HUES48 (cell line): ENCODE results near the gene CACNA1D.

Source experiments
- H3K27ac ChIP-seq: one replicate; pipeline ENCODE4 v1.7.0; 2013; ENCODE audit warnings: low read depth, low read length, inconsistent platforms
- H3K27me3 ChIP-seq: 2 replicates; pipeline ENCODE4 v1.6.1; 2013; ENCODE audit warnings: mild to moderate bottlenecking, low read length; ENCODE audit not compliant: control insufficient read depth, insufficient read depth
- H3K36me3 ChIP-seq: 2 replicates; pipeline ENCODE4 v1.6.1; 2013; ENCODE audit warnings: low read length; ENCODE audit not compliant: control insufficient read depth, insufficient read depth
- H3K4me1 ChIP-seq: 2 replicates; pipeline ENCODE4 v1.6.1; 2013; ENCODE audit warnings: mild to moderate bottlenecking, low read length; ENCODE audit not compliant: control insufficient read depth, insufficient read depth
- H3K4me3 ChIP-seq: 2 replicates; pipeline ENCODE4 v1.5.1; 2013; ENCODE audit warnings: mild to moderate bottlenecking, low read depth, low read length
- H3K9ac ChIP-seq: 2 replicates; pipeline ENCODE4 v1.6.1; 2013; ENCODE audit warnings: mild to moderate bottlenecking, low read depth, low read length, moderate library complexity
- H3K9me3 ChIP-seq: 2 replicates; pipeline ENCODE4 v1.6.1; 2013; ENCODE audit warnings: low read length; ENCODE audit not compliant: control insufficient read depth, insufficient read depth

The CACNA1D gene

DNA sequence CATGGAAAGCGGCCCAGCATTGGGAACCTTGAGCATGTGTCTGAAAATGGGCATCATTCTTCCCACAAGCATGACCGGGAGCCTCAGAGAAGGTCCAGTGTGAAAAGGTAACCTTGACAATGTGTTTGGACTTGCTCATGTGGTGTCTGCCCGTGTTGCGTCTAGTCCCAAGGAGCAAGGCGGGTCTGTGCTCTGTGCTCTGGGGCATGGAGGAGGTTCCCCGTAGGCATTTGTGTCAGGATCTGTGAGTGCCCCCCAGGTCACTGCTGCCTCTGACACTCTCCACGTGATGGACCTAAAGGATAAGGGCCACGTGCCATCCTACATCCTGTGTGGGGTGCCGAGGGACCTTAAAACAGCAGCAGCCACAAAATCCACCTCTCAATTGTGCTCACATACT, 306.9 kb downstream of the CACNA1D start:
- Histone ChIP-seq H3K27me3 (no peaks in the 10 kb centered on the region), H3K9ac (no peak overlapping the region), H3K27ac (no peak overlapping the region), H3K4me3 (no peak overlapping the region), H3K4me1 (0 out of 2 replicates have a peak, but pooled peaks cover 3% of the 10 kb centered on the region), H3K36me3 (no peaks in the 10 kb centered on the region), H3K9me3 (no peaks in the 10 kb centered on the region)

DNA sequence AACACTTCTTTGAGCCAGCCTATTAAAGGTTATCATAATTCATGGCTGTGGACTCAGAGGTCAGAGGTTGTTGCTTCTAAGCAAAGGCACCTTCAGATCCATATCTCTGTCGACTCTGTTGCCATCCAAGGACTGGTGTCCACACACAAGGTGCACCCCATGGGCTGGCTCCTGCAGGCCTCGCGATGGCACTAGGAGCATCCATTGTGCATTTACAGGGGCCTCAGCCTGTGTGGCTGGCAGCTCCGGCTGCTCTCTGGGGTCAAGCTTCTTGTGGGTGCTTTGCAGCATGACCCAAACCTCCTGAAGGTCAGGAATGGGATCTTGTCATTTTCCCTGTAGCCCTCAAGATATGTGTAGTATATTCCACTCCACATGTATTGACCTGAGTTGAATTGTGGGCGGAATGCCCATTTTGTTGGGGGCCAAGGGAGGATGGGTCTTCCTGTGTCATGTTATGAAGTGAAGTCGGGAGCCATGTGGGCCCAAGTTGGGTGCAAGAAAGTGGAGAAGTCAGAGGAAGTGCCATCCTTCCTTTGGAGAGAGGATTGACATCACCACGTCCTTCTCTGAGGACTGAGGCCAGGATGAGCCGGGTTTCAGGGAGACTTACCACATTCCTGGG, 308.0 kb downstream of the CACNA1D start:
- Histone ChIP-seq H3K27me3 (no peaks in the 10 kb centered on the region), H3K9ac (no peak overlapping the region), H3K4me1 (0 out of 2 replicates have a peak, but pooled peaks cover 3% of the 10 kb centered on the region), H3K4me3 (no peak overlapping the region), H3K36me3 (no peaks in the 10 kb centered on the region), H3K27ac (no peak overlapping the region), H3K9me3 (no peaks in the 10 kb centered on the region)

GRCh38 chr3:53803124-53803815, 308.9 kb downstream of the CACNA1D start:
- Histone ChIP-seq H3K4me1 (0 out of 2 replicates have a peak, but pooled peaks cover 3% of the 10 kb centered on the region), H3K4me3 (no peak overlapping the region), H3K27me3 (no peaks in the 10 kb centered on the region), H3K27ac (no peak overlapping the region), H3K9me3 (no peaks in the 10 kb centered on the region), H3K36me3 (no peaks in the 10 kb centered on the region), H3K9ac (no peak overlapping the region)

DNA sequence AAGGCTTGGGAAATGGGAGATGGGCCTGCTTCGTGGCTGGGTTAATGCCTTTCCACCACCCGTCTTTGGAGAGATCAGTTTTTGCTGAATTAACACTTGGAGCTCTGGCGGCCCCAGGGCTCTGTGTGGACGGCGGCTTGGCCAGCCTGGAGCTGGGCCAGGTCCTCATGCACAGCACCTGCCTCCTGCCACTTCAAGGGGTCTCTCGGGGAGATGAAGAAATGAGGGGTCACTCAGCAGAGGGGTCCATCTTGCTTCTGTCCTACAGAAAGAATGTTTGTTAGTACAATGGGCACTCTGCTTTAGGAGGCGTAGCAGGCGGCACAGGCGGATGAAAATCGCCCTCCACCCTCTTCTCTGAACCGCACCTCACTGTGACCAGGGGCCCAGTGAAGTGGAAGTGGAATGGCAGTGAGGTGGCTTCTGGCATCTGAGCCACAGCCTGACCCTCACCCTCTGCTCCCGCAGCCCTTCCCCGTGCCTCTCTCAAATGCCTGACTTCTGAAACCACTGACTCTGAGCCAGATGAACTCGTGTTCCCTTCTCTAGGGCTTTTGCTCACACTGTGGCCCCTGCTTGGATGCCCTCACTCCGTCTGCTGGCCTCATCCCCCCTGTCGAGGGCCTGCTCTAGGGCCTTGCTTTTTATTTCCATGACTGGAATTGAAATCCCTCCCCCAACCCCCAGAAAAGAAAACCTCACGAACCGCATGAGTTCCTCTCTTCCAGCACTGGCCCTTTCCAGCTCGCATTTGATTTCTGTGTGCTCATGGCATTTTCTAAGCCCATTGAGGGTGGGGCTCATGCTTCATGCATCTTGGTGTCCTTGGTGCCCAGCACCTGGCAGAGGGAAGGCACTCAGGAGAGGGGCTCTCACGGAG, 309.6 kb downstream of the CACNA1D start:
- Histone ChIP-seq H3K4me3 (no peak overlapping the region), H3K36me3 (no peaks in the 10 kb centered on the region), H3K27me3 (no peaks in the 10 kb centered on the region), H3K4me1 (0 out of 2 replicates have a peak, but pooled peaks cover 3% of the 10 kb centered on the region), H3K9ac (no peak overlapping the region), H3K27ac (no peak overlapping the region), H3K9me3 (no peaks in the 10 kb centered on the region)

DNA sequence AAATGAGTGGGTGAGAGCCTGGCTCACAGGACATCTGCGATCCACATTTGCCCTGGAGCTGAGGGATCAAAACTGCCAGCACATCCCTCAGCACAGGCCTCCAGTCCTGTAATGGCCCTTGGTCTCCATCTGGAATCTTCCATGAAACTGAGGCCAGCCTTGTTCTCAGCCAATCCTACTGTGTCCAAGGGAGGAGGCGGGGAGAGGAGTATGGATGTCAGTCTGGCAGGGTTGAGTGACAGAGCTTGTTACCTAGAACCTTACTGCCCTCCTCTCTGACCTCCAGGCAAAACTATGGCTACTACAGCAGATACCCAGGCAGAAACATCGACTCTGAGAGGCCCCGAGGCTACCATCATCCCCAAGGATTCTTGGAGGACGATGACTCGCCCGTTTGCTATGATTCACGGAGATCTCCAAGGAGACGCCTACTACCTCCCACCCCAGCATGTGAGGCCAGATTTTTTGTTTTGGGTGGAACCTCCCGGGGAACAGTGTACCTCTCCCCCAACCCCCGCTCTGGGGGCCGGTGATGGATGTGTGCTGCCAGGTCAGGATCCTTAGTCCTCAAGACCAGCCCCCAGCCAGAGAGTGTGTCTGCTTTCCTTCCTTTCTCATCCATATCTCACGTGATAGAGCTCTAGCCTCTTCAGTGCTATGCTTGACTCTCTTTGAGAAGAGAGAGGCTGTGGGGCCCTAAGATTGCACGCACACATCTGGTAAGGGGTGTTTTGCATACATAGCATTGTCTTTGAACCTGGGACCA, 310.5 kb downstream of the CACNA1D start:
- H3K4me3 ChIP-seq = no peak overlapping the region
- no peaks in the 10 kb centered on the region for H3K36me3 ChIP-seq
- H3K4me1 ChIP-seq = 0 out of 2 replicates have a peak, but pooled peaks cover 3% of the 10 kb centered on the region
- no peaks in the 10 kb centered on the region for H3K27me3 ChIP-seq
- H3K9me3 ChIP-seq = no peaks in the 10 kb centered on the region
- H3K27ac ChIP-seq = no peak overlapping the region
- H3K9ac ChIP-seq = no peak overlapping the region

DNA sequence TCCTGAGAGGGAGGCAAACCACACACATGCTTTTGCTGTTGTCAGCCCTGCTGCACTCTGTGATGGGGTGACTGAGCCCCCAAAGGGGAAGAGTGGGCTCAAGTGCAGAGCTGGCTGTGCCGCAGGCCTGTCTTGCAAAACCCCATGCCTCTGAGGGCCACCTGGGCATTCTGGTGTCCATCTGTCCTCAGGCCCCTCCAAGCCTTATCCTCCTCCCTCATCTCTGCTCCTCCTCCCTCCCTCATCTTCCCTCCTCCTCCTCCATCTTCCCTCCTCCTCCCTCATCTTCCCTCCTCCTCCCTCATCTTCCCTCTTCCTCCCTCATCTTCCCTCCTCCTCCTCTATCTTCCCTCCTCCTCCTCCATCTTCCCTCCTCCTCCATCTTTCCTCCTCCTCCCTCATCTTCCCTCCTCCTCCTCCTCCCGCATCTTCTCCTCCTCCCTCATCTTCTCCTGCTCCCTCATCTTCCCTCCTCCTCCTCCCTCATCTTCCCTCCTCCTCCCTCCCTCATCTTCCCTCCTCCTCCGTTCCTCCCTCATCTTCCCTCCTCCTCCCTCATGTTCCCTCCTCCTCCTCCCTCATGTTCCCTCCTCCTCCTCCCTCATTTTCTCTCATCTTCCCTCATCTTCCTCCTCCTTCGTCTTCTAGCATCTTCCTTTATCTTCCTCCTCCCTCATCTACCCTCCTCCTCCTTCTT, 311.2 kb downstream of the CACNA1D start:
- Histone ChIP-seq H3K27ac (no peak overlapping the region), H3K9me3 (no peaks in the 10 kb centered on the region), H3K36me3 (no peaks in the 10 kb centered on the region), H3K9ac (no peak overlapping the region), H3K4me1 (0 out of 2 replicates have a peak, but pooled peaks cover 3% of the 10 kb centered on the region), H3K4me3 (no peak overlapping the region), H3K27me3 (no peaks in the 10 kb centered on the region)

DNA sequence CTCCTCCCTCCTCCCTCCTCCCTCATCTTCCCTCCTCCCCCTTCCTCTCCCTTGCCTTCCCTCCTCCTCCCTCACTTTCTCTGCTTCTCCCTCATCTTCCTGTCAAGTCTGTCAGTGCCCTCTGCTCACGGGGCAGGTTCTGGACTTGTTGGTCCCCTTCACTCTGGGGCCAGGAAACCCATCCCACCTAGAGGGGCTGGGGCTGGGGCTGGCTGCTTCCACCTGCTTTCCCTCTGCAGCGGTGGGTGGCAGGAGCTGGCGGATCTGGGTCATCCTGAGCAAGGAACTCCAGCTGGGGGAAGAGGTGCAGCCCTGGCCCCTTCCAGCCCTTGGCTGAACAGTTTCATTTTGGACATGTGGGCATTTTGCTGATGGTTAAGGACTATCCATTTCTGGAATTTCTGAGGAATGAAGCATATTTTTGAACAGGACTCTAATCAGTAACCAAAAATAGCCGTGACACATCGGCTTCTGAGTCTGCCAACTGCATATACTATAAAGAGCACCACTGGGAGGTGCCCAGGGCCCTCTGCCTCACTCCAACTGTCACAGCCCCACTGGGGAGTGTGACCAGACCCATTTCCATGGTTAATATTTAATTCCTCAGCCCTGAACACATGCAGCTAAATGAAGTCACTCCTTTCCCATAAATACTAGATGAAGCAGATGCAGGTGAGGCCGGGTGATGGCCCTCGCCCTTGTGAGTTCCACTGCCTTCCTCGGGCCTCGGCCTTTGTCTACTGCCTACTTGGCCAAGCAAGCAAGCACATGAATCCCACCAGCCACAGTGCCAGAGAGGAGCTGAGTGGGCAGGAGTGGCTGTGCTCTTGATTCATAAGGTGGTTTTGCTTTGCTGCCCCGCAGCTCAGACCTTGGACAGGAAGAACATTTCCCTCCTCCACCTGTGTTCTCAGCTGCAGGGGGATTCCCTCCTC, 312.0 kb downstream of the CACNA1D start:
- no peak overlapping the region for H3K4me3 ChIP-seq
- 0 out of 2 replicates have a peak, but pooled peaks cover 3% of the 10 kb centered on the region for H3K4me1 ChIP-seq
- no peak overlapping the region for H3K9ac ChIP-seq
- H3K27me3 ChIP-seq = no peaks in the 10 kb centered on the region
- H3K36me3 ChIP-seq = no peaks in the 10 kb centered on the region
- no peak overlapping the region for H3K27ac ChIP-seq
- no peaks in the 10 kb centered on the region for H3K9me3 ChIP-seq

DNA sequence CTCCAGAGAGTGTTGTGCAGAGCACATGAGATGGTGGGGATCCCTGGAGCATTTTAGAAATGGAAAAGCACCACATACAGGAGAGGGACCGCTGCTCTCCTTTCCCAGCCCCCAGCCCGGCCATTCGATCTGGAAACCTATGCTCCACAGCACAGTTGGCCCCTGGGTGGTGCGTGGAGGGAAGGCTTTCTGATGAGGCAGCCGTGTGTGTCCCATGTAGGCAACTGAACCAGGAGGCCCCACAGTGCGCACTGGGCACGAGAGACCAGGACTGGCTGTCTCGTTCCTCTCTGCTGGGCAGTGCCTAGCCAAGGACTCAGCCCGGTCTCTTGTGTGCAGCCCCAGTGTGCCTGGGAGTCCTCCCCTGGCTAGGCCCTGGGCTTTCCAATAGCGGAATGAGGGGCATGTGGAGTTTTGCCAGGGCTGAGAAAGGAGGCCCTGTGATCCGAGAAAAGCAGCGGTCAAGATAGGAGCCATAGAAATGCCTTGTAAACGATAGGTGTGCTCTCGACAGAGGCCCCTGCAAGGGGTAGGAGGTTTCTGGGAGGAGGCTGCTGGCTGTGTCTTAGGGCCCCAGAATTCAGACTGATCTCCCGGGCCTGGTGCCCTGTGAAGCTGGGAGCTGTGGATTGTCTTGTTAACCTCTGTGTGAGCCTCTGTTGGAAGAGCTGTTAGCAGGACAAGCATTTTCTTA, 312.9 kb downstream of the CACNA1D start:
- no peaks in the 10 kb centered on the region for H3K27me3 ChIP-seq

GRCh38 chr3:53808496-53808895, 314.1 kb downstream of the CACNA1D start:
- Histone ChIP-seq H3K4me1 (0 out of 2 replicates have a peak, but pooled peaks cover 3% of the 10 kb centered on the region), H3K9ac (no peak overlapping the region), H3K4me3 (no peak overlapping the region), H3K36me3 (no peaks in the 10 kb centered on the region), H3K27ac (no peak overlapping the region), H3K27me3 (no peaks in the 10 kb centered on the region), H3K9me3 (no peaks in the 10 kb centered on the region)

More for the DNA sequence above, 312.9 kb downstream of the CACNA1D start:
- Histone ChIP-seq H3K4me1 (0 out of 2 replicates have a peak, but pooled peaks cover 3% of the 10 kb centered on the region), H3K4me3 (no peak overlapping the region), H3K36me3 (no peaks in the 10 kb centered on the region), H3K9me3 (no peaks in the 10 kb centered on the region), H3K27ac (no peak overlapping the region), H3K9ac (no peak overlapping the region)
